OCI-LY3 (cell line): ENCODE measurements around the gene ACTL7A.
"Not testable (repeated sequence)": the region's sequence is repeated elsewhere in the genome, so short reads cannot be mapped to it uniquely, and the experiment has no call there.

Experiments
- H2AFZ ChIP-seq: fragments of 200-600, 300-600 bp; shearing (Covaris generic); 2 replicates; pipeline ENCODE4 v1.6.0; 2014; ENCODE audit warnings: antibody characterized with exemption, low read depth, low read length
- H3K27ac ChIP-seq: fragments of 200-600, 300-600 bp; sonication (generic); 2 replicates; pipeline ENCODE4 v1.5.1; 2014; ENCODE audit warnings: mild to moderate bottlenecking, low read length, moderate library complexity, mixed read lengths
- H3K27me3 ChIP-seq: fragments of 200-600, 300-600 bp; sonication (generic); 2 replicates; pipeline ENCODE4 v1.6.1; 2014; ENCODE audit warnings: low read depth, low read length, mixed read lengths
- H3K36me3 ChIP-seq: fragments of 200-600, 300-600 bp; sonication (generic); replicated peaks from 2 replicates; pipeline ENCODE3; 2014; ENCODE audit warnings: low read depth, low read length, mixed read lengths
- H3K4me1 ChIP-seq: fragments of 300-600, 200-600 bp; sonication (generic); 2 replicates; pipeline ENCODE4 v1.6.1; 2014; ENCODE audit warnings: low read length, mixed read lengths
- H3K4me2 ChIP-seq: fragments of 200-600, 300-600 bp; sonication (generic); 2 replicates; pipeline ENCODE4 v1.6.1; 2014; ENCODE audit warnings: low read length, mixed read lengths
- H3K4me3 ChIP-seq: fragments of 300-600, 200-600 bp; sonication (generic); 2 replicates; pipeline ENCODE4 v1.5.1; 2014; ENCODE audit warnings: antibody characterized with exemption, mild to moderate bottlenecking, low read length, moderate library complexity
- H3K79me2 ChIP-seq: fragments of 300-600, 200-600 bp; shearing (Covaris generic); 2 replicates; pipeline ENCODE4 v1.6.1; 2014; ENCODE audit warnings: mild to moderate bottlenecking, low read length, mixed read lengths
- H3K9ac ChIP-seq: fragments of 300-600, 200-600 bp; shearing (Covaris generic); 2 replicates; pipeline ENCODE4 v1.6.0; 2014; ENCODE audit warnings: mild to moderate bottlenecking, low read length, moderate library complexity
- H3K9me3 ChIP-seq: fragments of 200-600, 300-600 bp; shearing (Covaris generic); 2 replicates; pipeline ENCODE4 v1.6.1; 2014; ENCODE audit warnings: low read length, mixed read lengths; ENCODE audit not compliant: insufficient read depth
- H4K20me1 ChIP-seq: fragments of 200-600, 300-600 bp; sonication (generic); 2 replicates; pipeline ENCODE4 v1.6.1; 2016; ENCODE audit warnings: low read length, mixed read lengths; ENCODE audit not compliant: insufficient read depth
- EZH2phosphoT487 ChIP-seq: fragments of 200-600 bp; shearing (Covaris generic); IDR thresholded peaks from 2 replicates; pipeline ENCODE4 v1.6.1; 2018; ENCODE audit warnings: antibody characterized with exemption, mixed run types, low read depth
- TF ChIP-seq, protein P1 (sequence below): fragments of 200-600, 300-600 bp; sonication (generic); IDR thresholded peaks from 2 replicates; pipeline ENCODE4 v1.5.1; 2014; ENCODE audit warnings: antibody characterized with exemption, low read length, low read depth

Gene ACTL7A

DNA sequence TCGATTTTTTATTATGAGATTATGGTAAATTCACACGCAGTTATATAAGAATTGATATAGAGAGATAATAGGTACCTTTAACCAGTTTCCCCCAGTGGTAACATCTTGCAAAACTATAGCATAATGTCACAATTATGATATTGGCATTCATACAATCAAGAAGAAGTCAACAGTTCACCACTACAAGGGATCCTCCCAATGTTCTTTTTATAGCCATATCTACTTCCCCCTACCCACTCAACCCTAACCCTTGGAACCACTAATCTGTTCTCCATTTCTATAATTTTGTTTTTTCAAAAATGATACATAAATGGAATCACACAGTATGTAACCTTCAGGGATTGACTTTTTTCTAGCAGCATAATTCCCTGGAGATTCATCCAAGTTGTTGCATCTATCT lies 16.1 kb upstream of the ACTL7A start:
- Histone ChIP-seq H3K36me3 (no peaks in the 10 kb centered on the region), H3K27me3 (peaks cover 21% of the 10 kb centered on the region), H4K20me1 (no peaks in the 10 kb centered on the region), H2AFZ (no peak overlapping the region), H3K79me2 (no peaks in the 10 kb centered on the region), H3K4me3 (no peak overlapping the region), H3K9me3 (no peaks in the 10 kb centered on the region), H3K9ac (no peak overlapping the region), H3K4me1 (no peaks in the 10 kb centered on the region), H3K4me2 (no peak overlapping the region), H3K27ac (no peak overlapping the region)
- TF ChIP-seq, protein P1, sequence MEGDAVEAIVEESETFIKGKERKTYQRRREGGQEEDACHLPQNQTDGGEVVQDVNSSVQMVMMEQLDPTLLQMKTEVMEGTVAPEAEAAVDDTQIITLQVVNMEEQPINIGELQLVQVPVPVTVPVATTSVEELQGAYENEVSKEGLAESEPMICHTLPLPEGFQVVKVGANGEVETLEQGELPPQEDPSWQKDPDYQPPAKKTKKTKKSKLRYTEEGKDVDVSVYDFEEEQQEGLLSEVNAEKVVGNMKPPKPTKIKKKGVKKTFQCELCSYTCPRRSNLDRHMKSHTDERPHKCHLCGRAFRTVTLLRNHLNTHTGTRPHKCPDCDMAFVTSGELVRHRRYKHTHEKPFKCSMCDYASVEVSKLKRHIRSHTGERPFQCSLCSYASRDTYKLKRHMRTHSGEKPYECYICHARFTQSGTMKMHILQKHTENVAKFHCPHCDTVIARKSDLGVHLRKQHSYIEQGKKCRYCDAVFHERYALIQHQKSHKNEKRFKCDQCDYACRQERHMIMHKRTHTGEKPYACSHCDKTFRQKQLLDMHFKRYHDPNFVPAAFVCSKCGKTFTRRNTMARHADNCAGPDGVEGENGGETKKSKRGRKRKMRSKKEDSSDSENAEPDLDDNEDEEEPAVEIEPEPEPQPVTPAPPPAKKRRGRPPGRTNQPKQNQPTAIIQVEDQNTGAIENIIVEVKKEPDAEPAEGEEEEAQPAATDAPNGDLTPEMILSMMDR = no peak
- no peak for TF ChIP-seq EZH2phosphoT487

DNA sequence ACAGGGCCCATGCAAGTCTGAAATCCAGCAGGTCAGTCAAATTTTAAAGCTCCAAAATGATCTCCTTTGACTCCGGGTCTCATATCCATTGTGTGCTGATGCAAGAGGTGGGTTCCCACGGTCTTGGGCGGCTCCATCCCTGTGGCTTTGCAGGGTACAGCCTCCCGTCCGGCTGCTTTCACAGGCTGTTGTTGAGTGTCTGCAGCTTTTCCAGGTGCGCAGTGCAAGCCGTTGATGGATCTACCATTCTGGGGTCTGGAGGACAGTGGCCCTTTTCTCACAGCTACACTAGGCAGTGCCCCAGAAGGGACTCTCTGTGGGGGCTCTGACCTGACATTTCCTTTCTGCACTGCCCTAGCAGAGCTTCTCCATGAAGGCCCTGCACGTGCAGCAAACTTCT lies 13.8 kb upstream of the ACTL7A start:
- not testable (repeated sequence) for H4K20me1 ChIP-seq, H3K36me3 ChIP-seq, H3K4me2 ChIP-seq, H3K9me3 ChIP-seq, H3K4me1 ChIP-seq, H3K9ac ChIP-seq, H3K79me2 ChIP-seq, H3K27ac ChIP-seq, H3K4me3 ChIP-seq, H2AFZ ChIP-seq
- H3K27me3 ChIP-seq = peaks cover 21% of the 10 kb centered on the region

DNA sequence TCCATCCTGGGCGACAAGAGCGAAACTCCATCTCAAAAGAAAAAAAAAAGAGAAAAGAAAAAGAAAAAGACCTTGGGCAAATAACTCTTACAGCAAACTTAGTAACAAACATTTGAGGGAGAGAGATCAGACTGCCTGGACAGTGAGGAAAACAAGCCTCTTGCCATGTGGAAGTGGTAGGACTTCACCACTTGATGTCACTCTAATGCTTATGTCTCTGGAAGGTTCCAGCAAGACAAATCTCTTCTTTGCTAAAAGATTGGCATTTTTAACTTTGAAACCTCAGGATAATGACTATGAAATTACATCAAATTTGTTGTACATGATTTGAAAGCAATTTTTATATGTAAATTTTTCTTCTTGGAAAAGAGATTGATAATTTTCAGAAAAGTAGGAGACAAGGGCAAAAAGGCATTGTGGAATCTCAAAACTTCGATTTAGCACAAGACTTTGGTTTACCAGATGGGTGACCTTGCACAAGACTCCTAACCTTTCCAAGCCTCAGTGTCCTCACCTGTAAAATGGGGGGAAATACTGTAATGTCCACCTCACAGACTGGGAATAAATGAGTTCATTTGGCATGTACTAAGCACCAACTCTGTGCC lies 11.7 kb upstream of the ACTL7A start:
- no peaks in the 10 kb centered on the region for H3K79me2 ChIP-seq
- H3K27me3 ChIP-seq = peaks cover 11% of the 10 kb centered on the region
- H3K9ac ChIP-seq = no peak overlapping the region
- H3K4me1 ChIP-seq = no peaks in the 10 kb centered on the region
- H3K4me2 ChIP-seq = no peak overlapping the region
- no peak overlapping the region for H3K27ac ChIP-seq
- no peak for TF ChIP-seq EZH2phosphoT487
- TF ChIP-seq, protein P1 = peak; percentile 62
- no peaks in the 10 kb centered on the region for H4K20me1 ChIP-seq
- H3K36me3 ChIP-seq = no peaks in the 10 kb centered on the region
- H3K4me3 ChIP-seq = no peak overlapping the region
- H3K9me3 ChIP-seq = no peaks in the 10 kb centered on the region
- H2AFZ ChIP-seq = no peak overlapping the region

DNA sequence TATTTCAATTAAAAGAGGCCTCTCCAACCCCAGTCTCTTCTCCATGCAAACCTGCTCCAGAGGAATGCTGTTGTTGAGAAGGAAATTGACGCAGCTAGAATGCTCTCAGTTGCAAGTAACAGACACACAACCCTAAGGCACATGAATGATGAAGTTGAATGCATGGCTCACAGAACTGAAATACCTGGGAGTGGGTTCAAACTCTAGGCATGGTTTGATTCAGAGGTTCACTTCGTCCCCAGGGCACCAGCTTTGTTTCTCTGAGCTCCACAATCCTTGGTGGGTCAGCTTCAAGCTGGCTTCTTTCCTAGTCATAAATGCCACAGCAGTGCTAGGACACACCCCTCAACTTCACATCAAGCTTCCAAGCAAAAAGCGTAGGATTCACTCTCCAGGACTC lies 10.9 kb upstream of the ACTL7A start:
- H4K20me1 ChIP-seq = no peaks in the 10 kb centered on the region
- no peak overlapping the region for H3K27ac ChIP-seq
- no peak for TF ChIP-seq EZH2phosphoT487
- TF ChIP-seq, protein P1 = no peak
- no peak overlapping the region for H3K9ac ChIP-seq
- no peaks in the 10 kb centered on the region for H3K9me3 ChIP-seq
- no peak overlapping the region for H3K4me3 ChIP-seq
- peaks cover 6% of the 10 kb centered on the region for H3K27me3 ChIP-seq
- no peak overlapping the region for H3K4me2 ChIP-seq
- H3K36me3 ChIP-seq = no peaks in the 10 kb centered on the region
- H3K4me1 ChIP-seq = no peaks in the 10 kb centered on the region
- H2AFZ ChIP-seq = no peak overlapping the region
- no peaks in the 10 kb centered on the region for H3K79me2 ChIP-seq

DNA sequence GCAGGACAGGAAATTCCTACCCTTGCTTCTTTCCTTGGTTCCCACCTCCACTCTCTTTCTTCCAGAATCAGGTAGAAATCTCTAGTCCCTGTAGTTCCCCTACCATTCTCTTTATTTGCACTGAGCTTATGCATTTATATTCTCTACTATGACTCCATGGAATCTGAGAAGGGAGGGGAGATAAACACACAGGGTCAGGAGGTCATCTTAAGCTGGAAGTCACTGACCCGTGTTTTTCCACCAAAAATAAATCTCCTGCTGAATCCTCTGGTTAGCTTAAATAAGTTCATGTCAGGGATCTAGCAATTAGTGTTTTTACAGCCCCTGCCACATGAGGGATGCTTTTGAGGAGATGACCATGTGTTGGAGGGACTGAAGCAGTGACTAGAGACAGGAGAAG lies 10.0 kb upstream of the ACTL7A start:
- no peaks in the 10 kb centered on the region; the same call in 1 of the 2 replicates for H3K27me3 ChIP-seq

More for the DNA sequence above, 10.0 kb upstream of the ACTL7A start:
- no peak overlapping the region for H3K4me2 ChIP-seq
- no peak overlapping the region for H2AFZ ChIP-seq
- no peaks in the 10 kb centered on the region for H4K20me1 ChIP-seq
- no peak for TF ChIP-seq EZH2phosphoT487
- TF ChIP-seq, protein P1 = no peak
- no peaks in the 10 kb centered on the region for H3K4me1 ChIP-seq
- H3K4me3 ChIP-seq = no peak overlapping the region
- H3K27ac ChIP-seq = no peak overlapping the region
- no peak overlapping the region for H3K9ac ChIP-seq
- no peaks in the 10 kb centered on the region for H3K79me2 ChIP-seq
- H3K36me3 ChIP-seq = no peaks in the 10 kb centered on the region
- H3K9me3 ChIP-seq = no peaks in the 10 kb centered on the region
